GM21825 (cell line): ENCODE data around the gene TEAD1.

ENCODE experiments used
- ATAC-seq: cut with Tn5 transposase; IDR thresholded peaks from one replicate; pipeline ENCODE4 v1.9.1; 2021; ENCODE audit warnings: mild to moderate bottlenecking, moderate library complexity; ENCODE audit not compliant: unreplicated experiment

The TEAD1 gene

DNA sequence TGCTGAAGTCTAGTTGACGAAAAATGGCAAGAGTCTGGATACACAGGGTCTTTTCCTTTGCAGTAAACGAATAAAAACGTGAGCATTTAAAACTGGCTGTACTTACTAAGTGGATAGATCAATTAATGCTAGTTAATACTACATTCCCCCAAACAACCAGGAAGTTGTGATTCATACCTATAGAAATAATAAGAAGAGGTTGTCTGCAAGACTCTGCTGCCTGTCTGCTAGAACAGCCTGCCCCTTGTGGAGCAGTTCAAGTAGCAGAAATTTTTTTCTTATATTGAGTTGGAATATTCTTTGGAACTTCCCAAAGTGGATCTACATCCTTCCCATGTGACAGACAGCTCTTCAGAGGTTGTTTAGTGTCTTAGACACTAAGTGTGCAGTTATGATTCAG is 86.8 kb downstream of the TEAD1 start:
- ATAC-seq: no peak

DNA sequence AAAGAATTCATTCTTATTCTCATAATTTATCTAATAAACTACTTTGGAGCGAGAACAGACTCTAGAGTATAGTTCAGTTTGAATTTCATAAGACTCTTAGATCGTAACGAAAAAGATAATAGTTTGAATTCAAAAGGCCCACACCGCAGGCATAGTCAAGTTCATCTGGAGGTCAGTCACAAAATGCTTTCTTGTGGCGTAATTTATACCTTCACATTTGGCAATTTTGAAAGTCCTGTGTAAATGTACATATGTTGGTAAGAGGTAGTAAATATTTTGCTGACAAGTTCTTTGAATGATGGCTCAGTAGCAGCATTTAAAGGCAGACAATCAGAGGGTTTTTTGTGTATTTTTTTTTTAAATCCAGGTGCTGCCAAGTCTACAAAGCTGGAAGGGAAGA is 88.1 kb downstream of the TEAD1 start:
- ATAC-seq: no peak

DNA sequence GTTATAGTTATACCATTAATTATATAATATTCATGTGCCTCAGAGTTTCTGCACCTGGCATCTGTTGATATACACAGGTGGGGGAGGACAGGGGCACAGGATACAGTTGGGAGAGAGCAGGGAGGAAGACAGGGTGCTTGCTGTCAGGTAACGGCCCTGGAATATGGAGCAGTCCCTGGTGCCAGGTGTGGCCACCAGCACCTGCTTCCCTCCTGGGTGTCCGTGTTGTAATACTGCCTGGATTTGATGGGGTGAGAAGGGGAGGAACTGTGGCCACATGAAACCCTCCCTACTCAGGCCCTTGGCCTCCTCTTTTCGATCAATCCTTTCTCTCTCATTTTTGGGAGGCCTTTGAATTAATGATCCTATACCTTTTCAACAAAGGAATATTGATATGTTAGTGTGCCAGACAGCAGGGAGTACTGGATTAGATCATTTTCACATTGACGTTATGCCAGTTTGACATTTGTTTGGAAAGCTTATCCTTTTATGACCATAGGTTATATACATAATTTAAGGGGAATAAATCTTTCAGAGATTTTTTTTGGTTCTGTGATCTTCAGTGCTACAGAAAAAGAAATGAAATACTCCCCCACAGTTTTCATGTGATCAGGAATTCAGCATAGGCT is 88.6 kb downstream of the TEAD1 start:
- ATAC-seq: no peak

DNA sequence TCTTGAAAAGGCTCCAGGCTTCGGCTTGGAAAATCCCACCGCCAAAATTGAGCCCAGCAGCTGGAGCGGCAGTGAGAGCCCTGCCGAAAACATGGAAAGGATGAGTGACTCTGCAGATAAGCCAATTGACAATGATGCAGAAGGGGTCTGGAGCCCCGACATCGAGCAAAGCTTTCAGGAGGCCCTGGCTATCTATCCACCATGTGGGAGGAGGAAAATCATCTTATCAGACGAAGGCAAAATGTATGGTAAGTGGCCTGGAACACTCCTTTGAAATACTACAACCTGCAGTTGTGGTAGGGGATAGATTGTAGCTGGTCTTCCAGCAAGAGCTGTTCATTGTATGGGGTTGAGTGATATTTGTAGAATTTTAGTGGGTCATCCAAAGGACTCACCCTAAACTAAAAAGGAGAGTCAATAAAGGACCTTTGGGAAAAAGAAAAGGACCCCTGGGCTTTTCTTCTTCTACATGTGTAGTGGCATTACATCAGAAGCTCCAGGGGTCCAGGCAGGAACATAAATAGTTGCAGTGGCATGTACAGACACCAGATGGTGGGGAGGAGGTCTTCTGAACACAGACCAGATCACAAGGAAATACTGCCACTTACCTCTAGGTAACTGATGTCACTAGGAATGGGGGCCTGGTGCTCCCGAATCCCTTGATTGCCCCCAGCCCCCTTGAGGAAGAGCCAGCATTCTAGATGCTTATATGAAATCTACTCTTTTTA is 90.1 kb downstream of the TEAD1 start:
- no peak for ATAC-seq

DNA sequence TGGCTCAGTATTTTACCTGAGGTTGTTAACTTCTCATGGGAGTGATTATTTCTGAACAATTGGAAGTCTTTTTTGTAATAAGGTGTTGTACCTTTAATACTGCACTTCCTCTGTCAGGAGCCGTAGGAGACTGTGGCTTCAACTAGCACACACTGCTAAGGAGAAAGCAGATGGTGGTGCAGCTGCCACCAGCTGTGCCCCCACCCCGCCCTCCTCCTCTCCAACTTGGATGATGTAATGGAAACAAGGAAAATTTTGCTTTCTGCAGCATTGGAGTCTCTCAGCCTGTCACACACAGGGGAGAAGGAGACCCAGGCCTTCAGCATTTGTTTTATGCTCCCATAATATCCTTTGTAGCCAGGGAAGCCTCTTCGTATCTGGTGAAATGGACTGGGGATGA is 91.2 kb downstream of the TEAD1 start:
- ATAC-seq: no peak

DNA sequence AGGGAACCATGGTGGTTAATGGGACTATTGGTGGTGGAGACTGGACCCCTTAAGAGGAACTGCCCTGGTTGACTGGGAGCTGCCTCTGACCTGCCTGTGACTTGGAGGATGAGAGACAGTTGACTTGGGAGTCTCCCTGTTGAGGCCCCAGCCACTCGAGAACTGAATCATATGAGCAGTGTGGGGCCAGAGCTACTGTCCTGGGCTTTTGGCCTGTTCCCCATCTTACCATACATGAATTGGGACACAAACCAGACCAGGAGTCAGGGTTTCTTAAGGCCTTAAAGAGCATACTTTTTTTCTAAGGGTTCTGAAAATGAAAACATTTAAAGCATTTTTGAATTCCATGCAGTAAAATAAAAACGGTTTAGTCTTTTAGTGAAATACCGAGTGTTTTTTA is 92.8 kb downstream of the TEAD1 start:
- no peak for ATAC-seq

DNA sequence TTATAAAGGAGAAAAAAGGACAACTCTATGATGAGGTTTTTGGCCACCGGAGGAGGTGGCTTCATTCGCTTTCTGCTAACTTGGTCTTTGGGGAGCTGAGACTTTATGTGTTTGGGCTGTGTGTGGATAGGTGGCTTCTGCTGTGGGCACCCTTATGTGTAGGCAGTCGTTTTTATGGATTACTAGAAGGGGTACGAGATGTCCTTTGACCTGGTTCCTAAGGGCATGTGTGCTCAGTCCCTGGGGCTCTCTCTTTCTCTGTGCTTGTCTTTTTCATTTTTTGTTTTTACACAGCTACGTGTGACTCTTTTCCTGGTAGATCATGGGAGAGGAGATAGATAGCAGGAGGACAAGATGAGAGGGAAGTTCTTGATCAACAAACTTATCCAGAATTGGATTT is 93.4 kb downstream of the TEAD1 start:
- no peak for ATAC-seq

DNA sequence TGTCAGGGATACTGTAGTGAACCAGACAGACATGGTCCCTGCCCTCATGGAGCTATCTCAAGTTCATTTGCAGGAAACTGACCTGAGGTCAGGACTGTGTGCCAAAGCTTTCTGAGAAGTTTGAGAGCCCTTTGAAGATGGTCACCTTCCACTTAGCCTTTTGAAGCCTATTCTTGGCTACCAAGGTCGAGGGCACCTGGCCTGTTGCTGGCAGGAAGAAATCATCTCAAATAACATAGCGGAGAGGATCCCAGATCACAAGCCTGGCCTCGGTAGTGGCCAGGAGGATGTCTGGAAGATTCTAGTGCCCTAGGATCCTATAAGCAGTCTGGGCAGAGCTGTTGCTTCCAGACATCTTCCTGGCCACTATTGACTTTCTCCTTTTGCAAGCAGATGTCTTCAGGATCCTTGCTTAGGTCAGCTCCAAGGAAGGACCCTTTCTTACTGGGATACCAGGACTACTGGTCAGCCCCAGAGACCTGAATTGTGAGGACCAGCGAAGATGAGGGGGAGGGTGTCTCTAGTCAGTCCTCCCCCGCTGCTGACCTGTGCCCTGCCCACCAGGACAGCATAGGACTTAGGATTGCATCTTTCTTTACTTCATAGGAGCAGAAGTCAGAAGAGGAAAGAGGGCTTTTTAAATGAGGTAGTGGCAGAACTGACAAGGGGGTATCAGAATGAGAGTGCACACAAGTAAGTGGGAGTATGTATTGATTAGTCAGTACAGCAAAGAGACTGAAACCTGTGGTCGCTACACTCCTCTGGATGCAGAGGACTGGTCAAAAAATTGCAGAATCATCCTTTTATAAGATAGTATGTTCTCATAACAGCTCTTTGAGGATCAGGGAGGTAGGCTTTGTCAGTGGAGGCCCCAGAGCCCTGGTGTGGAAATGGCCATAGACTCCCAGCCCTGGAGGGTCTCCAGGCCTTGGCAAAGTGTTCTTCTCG is 94.8 kb downstream of the TEAD1 start:
- no peak for ATAC-seq

DNA sequence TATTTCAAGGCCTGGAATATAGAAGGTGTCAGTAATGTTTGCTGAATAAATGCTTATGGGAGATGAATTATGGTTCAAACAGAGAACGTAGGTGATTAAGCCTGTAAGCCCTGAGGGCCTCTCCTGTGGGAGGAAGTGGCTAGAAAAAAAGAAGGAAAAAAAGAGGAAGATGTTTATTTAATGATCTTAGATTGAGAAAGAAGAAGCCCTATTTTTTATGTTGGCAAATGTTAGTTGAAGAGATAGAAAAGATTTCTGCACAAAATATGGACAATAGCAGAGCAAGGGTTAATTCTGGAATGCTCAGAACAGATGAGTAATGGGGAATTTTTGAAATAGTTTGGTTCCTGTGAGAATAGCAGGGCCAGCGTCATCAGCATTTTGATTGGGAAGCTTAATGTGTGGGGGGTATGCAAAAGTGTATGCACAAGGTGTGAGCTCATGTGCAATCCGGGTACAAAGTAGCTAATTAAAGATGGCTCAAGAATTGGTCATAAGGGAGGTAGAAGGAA is 95.7 kb downstream of the TEAD1 start:
- ATAC-seq: no peak

DNA sequence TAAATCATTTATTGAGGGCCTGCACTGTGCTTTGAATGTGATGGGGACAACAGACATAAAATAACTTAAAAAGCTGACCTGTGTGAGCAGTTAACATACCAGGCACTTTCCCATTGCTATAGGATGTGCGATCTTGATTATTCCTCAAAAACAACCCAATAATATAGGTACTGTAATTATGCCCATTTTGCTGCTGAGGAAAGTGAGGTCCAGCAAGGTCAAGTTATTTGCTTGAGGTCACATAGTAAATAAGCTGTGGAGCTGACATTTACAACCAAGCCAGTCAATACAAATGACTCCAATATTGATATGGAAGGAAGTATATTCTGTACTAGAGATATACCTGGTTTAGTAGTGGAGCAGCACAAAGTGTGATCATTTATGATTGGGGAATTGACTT is 96.2 kb downstream of the TEAD1 start:
- ATAC-seq: no peak

DNA sequence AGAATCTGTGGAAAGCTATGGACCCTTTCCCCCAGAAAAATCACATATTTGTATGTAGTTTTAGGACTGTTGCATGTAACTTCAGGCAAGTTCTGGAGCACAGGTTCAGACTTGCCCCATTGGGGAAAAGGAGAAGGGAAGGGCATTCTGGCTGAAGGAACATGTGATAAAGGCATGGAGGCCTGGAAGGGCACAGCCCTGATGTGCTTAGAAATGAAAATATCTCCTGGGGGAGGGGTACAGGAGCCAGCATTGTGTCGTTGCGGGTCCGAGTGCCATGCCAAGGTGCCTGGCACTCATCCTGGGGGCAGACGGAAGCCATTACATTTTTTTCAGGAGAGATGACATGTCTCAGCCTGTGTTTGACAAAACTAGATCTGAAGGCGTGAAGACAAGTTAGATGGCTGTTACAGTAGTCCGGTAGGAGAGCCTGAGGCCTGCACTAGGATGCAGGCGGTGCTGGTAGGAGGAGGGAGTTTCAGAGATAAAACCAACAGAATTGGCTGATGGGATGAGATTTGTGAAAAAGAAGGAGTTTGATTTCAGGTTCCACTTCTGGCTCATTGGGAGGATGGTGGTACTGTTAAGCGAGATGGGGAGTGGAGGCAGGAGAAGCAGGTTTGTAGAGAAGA is 96.9 kb downstream of the TEAD1 start:
- ATAC-seq: no peak

DNA sequence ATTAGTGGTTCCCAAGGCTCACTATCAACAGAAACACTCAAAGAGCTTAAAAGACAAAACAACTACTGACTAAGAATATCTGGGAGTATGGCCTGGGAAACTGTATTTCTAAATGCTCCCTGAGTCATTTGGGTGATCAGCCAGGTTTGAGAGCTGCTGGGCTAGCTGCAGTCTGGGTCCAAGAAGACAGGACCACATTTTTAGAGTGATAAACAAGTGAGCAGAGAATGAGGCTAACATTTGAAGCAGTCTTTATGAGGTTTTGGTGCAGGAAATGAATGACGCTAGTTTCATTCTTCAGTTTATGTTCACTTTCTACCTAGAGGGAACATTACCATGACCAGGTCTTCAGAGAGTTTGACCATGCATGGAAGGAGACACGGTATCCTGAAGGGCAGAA is 97.7 kb downstream of the TEAD1 start:
- ATAC-seq: no peak

DNA sequence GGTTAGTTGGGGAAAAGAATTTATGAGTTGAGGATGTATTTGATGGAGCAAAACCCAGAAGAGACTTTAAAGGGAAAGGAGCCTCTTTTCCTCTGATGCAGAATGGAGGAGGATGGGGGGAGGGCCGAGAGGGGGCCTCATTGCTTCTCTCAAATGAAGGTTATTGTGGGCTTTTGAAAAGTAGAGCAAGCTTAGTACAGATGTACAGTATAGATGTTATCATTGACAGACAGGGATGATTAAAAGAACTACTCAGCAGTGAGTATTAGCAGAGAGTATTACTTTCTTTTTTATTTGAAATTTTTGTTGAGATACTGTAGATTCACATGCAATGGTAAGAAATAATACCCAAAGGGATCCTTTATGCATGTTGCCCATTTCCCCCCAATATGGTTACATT is 98.1 kb downstream of the TEAD1 start:
- no peak for ATAC-seq

DNA sequence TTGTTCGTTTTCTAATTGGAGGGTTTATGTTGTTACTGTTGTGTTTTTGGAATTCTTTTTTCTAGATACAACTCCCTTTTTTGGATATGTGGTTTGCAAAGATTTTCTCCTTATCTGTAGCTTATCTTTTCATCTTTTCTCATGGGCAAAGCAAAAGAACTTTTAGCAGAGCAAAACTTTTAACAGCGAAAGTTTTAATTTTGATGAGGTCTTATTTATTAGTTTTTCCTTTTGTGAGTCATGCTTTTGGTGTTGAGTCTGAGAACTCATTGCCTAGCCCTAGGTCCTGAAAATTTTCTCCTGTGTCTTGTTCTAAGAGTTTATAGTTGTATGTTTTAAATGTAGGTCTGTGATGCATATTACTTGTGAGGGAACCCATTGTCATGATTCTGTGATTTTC is 99.4 kb downstream of the TEAD1 start:
- no peak for ATAC-seq

DNA sequence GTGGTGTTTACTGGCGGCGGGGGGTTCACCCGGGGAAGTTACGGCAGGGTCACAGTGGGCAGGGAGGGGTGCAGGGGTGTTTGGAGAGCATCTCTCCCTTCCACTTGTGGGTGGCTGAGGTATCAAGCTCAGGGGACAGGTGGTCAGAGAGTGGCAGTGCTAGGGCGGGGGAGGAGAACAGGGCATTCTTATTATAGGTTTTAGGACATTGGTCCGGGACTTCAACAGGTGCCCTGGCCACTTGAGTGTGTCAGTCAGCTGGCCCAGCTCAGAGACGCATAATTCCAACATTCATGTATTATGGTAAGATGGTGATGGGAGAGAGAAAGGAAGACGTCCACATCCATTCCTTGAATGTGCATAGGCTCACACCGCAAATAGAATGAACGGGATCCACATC is 101.7 kb downstream of the TEAD1 start:
- no peak for ATAC-seq

DNA sequence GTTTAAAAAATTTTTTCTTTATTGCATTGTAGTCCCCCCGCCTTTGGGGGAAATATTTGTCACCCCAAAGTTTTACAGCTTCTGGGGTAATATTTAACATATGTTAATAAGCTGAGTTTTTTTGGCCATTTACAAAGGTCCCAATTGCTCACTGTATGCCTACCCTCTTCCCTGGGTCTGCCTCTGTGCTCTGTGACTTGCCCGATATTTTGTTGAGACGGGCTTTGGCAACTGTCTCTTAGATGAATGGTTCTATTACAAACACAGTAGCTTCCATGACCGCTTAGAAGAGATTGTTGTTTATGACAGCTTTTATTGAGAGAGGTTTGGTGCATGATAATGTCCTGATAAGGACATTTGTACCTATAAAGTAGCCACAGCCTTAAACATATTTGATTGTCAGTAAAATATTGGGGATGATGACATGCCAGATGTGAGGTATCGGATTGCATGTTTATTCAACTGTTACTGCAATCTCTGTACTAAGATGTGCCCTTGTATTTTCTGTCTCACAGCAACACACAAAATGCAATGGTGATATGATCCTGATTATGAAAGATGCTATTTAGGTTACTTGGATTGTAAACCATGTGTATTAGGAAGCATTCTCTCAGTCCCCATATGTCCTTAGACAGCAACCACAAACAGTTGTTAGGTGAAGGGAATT is 103.1 kb downstream of the TEAD1 start:
- ATAC-seq: no peak

DNA sequence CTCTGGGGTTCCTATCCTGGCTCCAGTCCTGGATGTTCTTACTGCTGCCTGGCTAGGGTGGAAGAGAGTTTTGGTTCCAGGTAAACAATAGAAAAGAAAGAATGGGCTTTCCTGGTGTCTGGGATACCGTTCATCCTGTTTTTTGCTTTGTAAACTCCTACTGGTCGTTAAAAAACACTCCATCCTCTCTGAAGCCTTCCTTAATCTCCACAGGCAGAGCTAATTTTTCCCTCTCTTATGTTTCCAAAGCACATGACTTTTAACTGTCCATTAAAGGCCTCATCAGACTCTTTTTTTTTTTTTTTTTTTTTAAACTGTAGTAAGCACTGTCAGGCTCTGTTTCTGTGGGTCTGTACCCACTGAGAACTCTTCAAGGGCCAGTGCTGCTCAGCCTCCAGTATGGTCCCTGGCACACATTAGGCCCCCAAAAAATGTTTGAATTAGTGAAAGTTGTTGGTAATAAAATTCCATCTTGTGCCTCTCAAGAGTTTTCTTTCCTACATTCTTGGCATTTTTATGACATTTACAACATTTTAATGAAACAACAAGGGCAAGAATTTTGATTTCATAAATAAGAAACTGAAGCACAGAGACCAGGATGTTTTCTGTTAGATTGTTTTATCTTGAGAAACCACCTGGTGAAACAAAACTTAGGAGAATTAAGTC is 104.2 kb downstream of the TEAD1 start:
- ATAC-seq: no peak

DNA sequence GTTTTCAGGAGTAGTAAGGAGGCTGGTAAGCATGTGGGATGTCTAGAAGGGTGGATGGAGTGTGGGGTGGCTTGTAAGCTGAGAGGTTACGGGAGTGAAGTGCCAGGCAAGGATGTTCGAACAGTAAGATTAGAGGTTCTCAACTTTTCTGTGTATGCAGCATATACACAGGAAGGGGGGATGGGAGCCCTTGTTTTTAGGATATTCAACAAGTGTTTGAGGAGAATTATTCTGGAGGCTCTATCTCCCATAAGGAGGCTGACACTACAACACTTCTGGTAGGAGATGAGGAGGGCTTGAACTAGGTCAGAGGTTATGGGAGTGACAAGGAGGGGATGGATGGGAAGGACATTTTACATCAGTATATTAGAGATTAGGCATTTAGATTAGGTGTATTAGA is 109.5 kb downstream of the TEAD1 start:
- ATAC-seq: no peak

DNA sequence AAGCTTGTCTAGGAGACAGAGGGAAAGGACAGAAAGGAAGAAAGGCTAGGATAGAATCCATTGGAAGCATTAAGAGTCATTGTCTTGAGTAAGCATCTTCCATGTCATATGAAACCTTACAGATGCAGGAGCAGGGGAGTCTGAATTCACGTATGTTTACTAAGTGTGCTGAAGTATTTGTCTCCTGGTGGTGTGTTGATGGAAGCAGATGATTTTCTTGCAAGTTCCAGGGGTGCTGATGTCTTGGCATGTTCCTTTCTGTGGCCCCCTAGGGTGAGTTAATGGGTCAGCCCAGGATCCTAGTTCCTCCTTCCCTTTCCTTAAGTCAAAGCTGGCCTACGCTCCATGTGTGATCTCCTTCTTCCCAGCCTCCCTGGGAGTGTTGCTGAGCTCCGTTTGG is 110.2 kb downstream of the TEAD1 start:
- no peak for ATAC-seq

DNA sequence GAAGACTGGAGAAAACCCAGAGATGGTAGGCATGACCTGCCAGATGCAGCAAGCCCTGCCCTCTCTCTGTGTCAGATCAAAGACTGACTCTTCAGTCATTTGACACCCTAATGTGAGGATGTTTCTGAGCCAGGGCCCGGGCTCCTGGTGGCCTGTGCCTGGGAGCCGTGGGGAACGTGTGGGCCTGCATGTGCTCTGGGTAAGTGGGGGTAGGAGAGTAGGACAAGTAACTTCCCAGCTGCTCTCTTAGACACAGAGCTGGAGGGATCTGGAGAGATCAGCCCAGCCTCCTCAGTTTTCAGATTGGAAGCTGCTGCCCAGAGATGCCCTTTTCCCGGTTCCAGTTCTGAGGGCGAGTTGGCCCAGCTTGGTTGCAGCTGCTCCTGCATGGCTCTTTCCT is 110.8 kb downstream of the TEAD1 start:
- ATAC-seq: no peak
